Measurements from ENCODE around the gene LRPAP1. TPM values are rescaled to one million over a fixed set of nuclear protein-coding genes. Genes with fewer than 3 reads are reported as not detected.

Gene LRPAP1
- total and polyA plus RNA-seq, 10 donors = 28.1 to 131 (median 112) TPM

DNA sequence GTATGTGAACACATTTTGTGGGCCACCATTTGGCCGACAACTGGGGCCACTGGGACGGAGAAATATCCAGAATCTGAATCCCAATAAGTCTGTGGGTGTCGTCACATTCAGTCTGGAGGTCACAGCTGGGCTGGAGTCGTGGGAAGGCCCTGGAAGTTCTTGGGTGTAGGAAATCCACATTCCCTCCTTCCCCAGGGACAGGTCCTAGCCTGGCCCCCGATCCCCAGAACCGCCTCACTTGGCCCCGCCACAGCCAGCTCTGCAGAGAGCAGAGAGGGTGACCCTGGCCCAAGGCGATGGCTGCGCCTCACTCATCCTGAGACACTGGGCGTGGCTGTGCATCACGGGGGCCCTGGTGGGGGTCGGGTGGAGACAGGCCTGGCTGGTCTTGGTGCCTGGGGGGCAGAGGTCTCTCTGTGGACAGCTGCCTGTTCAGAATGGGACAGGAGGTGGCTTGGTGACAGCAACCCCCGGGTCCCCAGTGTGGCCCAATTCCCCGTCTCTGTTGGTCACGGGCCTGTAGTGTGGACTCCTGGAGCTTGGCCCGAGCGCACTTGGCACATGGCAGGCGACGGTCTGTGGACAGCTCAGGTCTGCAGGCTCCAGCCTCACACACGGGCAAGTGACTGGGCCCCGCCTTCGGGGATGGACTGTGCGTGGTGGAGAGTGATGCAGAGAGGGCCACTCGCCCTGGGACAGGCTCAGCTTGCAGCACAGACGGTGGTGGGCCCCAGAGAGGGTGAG lies 52.7 kb downstream of the LRPAP1 start:
- Histone ChIP-seq H3K4me3 (no peak overlapping the region), H3K27me3 (replicated peaks in 1 of 7) (peaks cover 0 to 99% (median 21%) of the 10 kb centered on the region in 7 donors), H3K4me1 (peaks cover 0 to 27% (median 18%) of the 10 kb centered on the region in 6 donors), H3K9me3 (no peaks in the 10 kb centered on the region), H3K27ac (no peak overlapping the region), H3K36me3 (no peaks in the 10 kb centered on the region)
- 83 to 91% (median 86%) methylated on average over 18 to 25 of the region's 25 CpGs for WGBS, 5 donors
- intact Hi-C loops (cut with DNase I; ENCODE audit: low total_unique reads) = no loop called here
- DNase-seq = no peak
- TF ChIP-seq POLR2AphosphoS5 (IDR thresholded peaks at IDR 0.05) (no peak), POLR2A (IDR thresholded peaks at IDR 0.05) (no peak)
- TF ChIP-seq, protein P1, sequence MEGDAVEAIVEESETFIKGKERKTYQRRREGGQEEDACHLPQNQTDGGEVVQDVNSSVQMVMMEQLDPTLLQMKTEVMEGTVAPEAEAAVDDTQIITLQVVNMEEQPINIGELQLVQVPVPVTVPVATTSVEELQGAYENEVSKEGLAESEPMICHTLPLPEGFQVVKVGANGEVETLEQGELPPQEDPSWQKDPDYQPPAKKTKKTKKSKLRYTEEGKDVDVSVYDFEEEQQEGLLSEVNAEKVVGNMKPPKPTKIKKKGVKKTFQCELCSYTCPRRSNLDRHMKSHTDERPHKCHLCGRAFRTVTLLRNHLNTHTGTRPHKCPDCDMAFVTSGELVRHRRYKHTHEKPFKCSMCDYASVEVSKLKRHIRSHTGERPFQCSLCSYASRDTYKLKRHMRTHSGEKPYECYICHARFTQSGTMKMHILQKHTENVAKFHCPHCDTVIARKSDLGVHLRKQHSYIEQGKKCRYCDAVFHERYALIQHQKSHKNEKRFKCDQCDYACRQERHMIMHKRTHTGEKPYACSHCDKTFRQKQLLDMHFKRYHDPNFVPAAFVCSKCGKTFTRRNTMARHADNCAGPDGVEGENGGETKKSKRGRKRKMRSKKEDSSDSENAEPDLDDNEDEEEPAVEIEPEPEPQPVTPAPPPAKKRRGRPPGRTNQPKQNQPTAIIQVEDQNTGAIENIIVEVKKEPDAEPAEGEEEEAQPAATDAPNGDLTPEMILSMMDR (IDR thresholded peaks at IDR 0.05 in 8 of 11, conservative IDR thresholded peaks at IDR 0.05 in 3 of 11) = no peak

DNA sequence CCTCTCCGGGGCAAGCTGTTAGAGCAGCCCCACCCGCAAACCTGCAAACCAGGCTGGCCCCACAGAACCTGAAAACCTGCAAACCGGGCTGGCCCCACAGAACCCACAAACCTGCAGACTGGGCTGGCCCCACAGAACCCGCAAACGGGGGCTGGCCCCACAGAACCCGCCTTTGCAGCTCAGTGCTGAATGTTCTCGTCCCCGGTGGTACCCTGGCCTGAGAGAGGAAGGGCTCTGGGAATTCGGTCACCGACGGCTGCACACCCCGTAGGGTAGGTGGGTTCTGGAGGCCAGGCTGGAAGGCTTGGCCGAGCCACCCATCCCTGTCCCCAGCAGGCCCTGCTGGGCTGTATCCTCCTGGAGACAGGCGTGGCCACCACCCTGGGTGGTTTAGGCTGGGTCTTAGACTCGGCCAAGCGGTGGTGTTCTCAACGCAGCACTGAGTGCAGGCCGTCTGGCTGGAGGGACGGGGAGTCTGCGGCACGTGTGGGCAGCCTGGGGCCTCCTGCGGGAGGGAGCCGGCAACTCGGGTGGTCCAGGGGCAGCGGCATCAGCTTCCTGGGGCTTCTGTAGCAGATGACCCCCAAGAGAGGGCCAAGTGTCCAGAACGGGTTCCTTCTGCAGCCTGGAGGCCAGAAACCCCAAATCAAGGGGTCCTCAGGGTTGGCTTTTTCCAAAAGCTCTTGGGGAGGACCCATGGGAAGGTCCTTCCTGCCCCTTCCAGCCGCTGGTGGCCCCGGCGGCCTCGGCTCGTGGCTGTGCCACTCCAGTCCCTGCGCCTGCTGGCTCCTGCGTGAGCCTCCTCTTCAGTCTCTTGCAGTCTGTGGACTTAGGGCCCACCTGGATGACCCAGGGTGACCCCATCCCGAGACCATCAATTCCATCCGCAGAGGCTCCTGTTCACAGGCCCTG lies 53.5 kb downstream of the LRPAP1 start:
- DNase-seq = no peak
- TF ChIP-seq, protein P1 (IDR thresholded peaks at IDR 0.05 in 8 of 11, conservative IDR thresholded peaks at IDR 0.05 in 3 of 11) = no peak
- TF ChIP-seq POLR2A (IDR thresholded peaks at IDR 0.05) = no peak
- no peak for TF ChIP-seq POLR2AphosphoS5 (IDR thresholded peaks at IDR 0.05)
- peaks cover 0 to 99% (median 12%) of the 10 kb centered on the region in 7 donors for H3K27me3 ChIP-seq (replicated peaks in 1 of 7)
- H3K9me3 ChIP-seq = no peaks in the 10 kb centered on the region
- H3K36me3 ChIP-seq = no peaks in the 10 kb centered on the region
- H3K27ac ChIP-seq = no peak overlapping the region
- intact Hi-C loops (cut with DNase I; ENCODE audit: low total_unique reads) = no loop called here
- H3K4me1 ChIP-seq = peaks cover 0 to 18% (median 9%) of the 10 kb centered on the region in 6 donors
- WGBS, 5 donors = 74 to 88% (median 83%) methylated on average over 22 to 35 of the region's 35 CpGs
- no peak overlapping the region for H3K4me3 ChIP-seq

DNA sequence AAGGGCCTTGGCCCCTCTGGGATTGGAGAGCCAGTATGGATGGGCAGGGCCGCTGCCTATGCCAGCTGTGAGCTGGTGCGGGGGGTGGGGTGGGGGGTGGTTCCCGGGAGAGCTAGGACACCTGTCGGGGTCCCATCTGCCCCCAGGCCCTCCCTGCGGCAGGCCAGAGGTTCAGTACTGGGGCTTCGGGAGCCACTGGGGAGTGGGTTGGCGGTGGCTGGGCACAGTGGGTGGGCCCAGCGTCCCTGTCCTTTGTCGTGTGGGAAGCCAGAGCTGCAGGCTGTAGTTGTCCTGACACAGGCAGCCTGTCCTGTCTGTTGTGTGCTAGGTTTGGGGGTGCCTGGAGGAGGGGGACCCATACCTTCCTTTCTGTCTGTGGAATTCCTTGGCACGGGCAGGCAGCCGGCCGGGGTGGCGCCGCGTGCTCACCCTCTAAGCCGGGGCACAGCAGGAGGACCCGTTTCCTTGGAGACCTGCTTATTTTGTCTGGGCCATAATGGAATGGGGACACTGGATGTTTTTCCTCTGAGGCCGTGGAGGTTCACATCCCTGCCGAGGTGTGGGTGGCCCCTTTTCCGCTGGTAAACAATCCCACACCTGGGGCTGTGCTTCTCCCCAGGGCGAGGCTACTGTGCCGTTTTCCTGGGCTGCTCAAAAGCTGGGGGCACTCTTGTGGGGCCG lies 54.3 kb downstream of the LRPAP1 start:
- intact Hi-C loops (cut with DNase I; ENCODE audit: low total_unique reads) = no loop called here
- DNase-seq = no peak
- no peaks in the 10 kb centered on the region for H3K36me3 ChIP-seq
- TF ChIP-seq, protein P1 (IDR thresholded peaks at IDR 0.05 in 8 of 11, conservative IDR thresholded peaks at IDR 0.05 in 3 of 11) = no peak
- TF ChIP-seq POLR2AphosphoS5 (IDR thresholded peaks at IDR 0.05) (no peak), POLR2A (IDR thresholded peaks at IDR 0.05) (no peak)
- H3K27me3 ChIP-seq (replicated peaks in 1 of 7) = peaks cover 0 to 99% (median 10%) of the 10 kb centered on the region in 7 donors
- no peak overlapping the region for H3K4me3 ChIP-seq
- H3K9me3 ChIP-seq = no peaks in the 10 kb centered on the region
- no peak overlapping the region for H3K27ac ChIP-seq
- WGBS, 5 donors = 77 to 85% (median 82%) methylated on average over 17 to 23 of the region's 23 CpGs
- peaks cover 0 to 13% (median 4%) of the 10 kb centered on the region in 6 donors for H3K4me1 ChIP-seq

Measured in spleen (tissue), 11 donors.